GM23338 (cell line): ENCODE results near the gene NTN1.

Source experiments
- CREB1 ChIP-seq: fragments of 250-450 bp; sonication (Bioruptor Pico); IDR thresholded peaks from 2 replicates; pipeline ENCODE4 v1.5.0; 2020; ENCODE audit warnings: low read depth, mild to moderate bottlenecking, moderate library complexity
- CTCF ChIP-seq, 2 experiments: fragments of 200-600 bp in 1 of 2; sonication (generic) in 1 of 2; conservative IDR thresholded peaks; 2 replicates each; pipeline versions ENCODE4 v1.5.1 to v1.6.1; 2016 to 2017; ENCODE audit warnings: antibody characterized with exemption in 2 of 2, low read depth in 2 of 2, mild to moderate bottlenecking in 2 of 2, moderate library complexity in 1 of 2
- ETS1 ChIP-seq: IDR thresholded peaks from 2 replicates; pipeline ENCODE4 v1.6.1; 2016; ENCODE audit warnings: antibody characterized with exemption
- EZH2 ChIP-seq: fragments of 200-600 bp; sonication (generic); IDR thresholded peaks from one replicate; pipeline ENCODE4 v1.8.0; 2017; ENCODE audit warnings: antibody characterized with exemption, mild to moderate bottlenecking, low read depth; ENCODE audit not compliant: unreplicated experiment
- EZH2phosphoT487 ChIP-seq: fragments of 200-600 bp; sonication (generic); IDR thresholded peaks from one replicate; pipeline ENCODE4 v1.8.1; 2018; ENCODE audit warnings: antibody characterized with exemption; ENCODE audit not compliant: unreplicated experiment
- JUNB ChIP-seq: IDR thresholded peaks from one replicate; pipeline ENCODE4 v1.6.1; 2016; ENCODE audit warnings: antibody characterized with exemption; ENCODE audit not compliant: unreplicated experiment
- NANOG ChIP-seq: IDR thresholded peaks from 2 replicates; pipeline ENCODE4 v1.6.1; 2016; ENCODE audit warnings: antibody characterized with exemption, borderline replicate concordance
- POLR2AphosphoS5 ChIP-seq: IDR thresholded peaks from 2 replicates; pipeline ENCODE4 v1.6.1; 2016; ENCODE audit warnings: antibody characterized with exemption, low read depth
- STAT1 ChIP-seq: IDR thresholded peaks from one replicate; pipeline ENCODE4 v1.6.1; 2016; ENCODE audit warnings: antibody characterized with exemption; ENCODE audit not compliant: unreplicated experiment
- ZNF114 ChIP-seq: fragments of 250-450 bp; sonication (Bioruptor Pico); IDR thresholded peaks from 2 replicates; pipeline ENCODE4 v1.5.0; 2020; ENCODE audit warnings: mild to moderate bottlenecking, moderate library complexity
- ZNF331 ChIP-seq: fragments of 250-450 bp; sonication (Bioruptor Pico); IDR thresholded peaks from 2 replicates; pipeline ENCODE4 v1.5.0; 2020; ENCODE audit warnings: low read depth, mild to moderate bottlenecking, moderate library complexity
- TF ChIP-seq, protein P1 (sequence below): IDR thresholded peaks from one replicate; pipeline ENCODE4 v1.6.1; 2018; ENCODE audit warnings: antibody characterized with exemption; ENCODE audit not compliant: unreplicated experiment
- TF ChIP-seq, protein P2 (sequence below): fragments of 250-450 bp; sonication (Bioruptor Pico); IDR thresholded peaks from 2 replicates; pipeline ENCODE4 v1.5.0; 2020; ENCODE audit warnings: mild to moderate bottlenecking, moderate library complexity

DNA sequence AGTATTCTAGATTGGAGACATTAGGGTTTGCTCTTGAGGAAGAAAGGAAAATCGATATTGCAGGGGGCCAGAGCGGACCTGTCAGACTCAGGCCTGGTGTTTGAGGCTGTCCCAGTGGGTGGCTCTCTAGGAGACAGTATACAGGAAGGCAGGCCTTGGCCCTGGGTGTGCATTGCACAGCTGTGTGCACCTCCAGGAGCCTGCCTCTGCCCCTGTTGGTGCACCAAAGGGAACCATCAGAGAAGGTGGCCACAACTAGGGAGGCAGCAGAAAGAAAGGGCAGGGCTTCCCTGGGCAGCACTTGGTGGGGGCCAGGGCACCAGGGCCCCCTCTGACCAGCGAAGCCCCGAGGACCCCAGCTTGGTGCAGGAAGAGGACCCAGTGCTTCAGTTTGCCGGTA lies 188.0 kb downstream of the NTN1 start:
- no peak for TF ChIP-seq CREB1 (CRISPR knock-in tag)
- no peak for TF ChIP-seq CTCF (conservative IDR thresholded peaks at IDR 0.05; ENCODE audit: low read depth in 2 of 2)
- no peak for TF ChIP-seq POLR2AphosphoS5
- no peak for TF ChIP-seq JUNB
- TF ChIP-seq, protein P1, sequence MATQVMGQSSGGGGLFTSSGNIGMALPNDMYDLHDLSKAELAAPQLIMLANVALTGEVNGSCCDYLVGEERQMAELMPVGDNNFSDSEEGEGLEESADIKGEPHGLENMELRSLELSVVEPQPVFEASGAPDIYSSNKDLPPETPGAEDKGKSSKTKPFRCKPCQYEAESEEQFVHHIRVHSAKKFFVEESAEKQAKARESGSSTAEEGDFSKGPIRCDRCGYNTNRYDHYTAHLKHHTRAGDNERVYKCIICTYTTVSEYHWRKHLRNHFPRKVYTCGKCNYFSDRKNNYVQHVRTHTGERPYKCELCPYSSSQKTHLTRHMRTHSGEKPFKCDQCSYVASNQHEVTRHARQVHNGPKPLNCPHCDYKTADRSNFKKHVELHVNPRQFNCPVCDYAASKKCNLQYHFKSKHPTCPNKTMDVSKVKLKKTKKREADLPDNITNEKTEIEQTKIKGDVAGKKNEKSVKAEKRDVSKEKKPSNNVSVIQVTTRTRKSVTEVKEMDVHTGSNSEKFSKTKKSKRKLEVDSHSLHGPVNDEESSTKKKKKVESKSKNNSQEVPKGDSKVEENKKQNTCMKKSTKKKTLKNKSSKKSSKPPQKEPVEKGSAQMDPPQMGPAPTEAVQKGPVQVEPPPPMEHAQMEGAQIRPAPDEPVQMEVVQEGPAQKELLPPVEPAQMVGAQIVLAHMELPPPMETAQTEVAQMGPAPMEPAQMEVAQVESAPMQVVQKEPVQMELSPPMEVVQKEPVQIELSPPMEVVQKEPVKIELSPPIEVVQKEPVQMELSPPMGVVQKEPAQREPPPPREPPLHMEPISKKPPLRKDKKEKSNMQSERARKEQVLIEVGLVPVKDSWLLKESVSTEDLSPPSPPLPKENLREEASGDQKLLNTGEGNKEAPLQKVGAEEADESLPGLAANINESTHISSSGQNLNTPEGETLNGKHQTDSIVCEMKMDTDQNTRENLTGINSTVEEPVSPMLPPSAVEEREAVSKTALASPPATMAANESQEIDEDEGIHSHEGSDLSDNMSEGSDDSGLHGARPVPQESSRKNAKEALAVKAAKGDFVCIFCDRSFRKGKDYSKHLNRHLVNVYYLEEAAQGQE: no peak
- TF ChIP-seq STAT1: no peak
- no peak for TF ChIP-seq EZH2phosphoT487
- TF ChIP-seq EZH2: no peak
- no peak for TF ChIP-seq ZNF331 (CRISPR knock-in tag)
- no peak for TF ChIP-seq NANOG
- no peak for TF ChIP-seq ETS1
- TF ChIP-seq ZNF114 (CRISPR knock-in tag): no peak
- TF ChIP-seq, protein P2, sequence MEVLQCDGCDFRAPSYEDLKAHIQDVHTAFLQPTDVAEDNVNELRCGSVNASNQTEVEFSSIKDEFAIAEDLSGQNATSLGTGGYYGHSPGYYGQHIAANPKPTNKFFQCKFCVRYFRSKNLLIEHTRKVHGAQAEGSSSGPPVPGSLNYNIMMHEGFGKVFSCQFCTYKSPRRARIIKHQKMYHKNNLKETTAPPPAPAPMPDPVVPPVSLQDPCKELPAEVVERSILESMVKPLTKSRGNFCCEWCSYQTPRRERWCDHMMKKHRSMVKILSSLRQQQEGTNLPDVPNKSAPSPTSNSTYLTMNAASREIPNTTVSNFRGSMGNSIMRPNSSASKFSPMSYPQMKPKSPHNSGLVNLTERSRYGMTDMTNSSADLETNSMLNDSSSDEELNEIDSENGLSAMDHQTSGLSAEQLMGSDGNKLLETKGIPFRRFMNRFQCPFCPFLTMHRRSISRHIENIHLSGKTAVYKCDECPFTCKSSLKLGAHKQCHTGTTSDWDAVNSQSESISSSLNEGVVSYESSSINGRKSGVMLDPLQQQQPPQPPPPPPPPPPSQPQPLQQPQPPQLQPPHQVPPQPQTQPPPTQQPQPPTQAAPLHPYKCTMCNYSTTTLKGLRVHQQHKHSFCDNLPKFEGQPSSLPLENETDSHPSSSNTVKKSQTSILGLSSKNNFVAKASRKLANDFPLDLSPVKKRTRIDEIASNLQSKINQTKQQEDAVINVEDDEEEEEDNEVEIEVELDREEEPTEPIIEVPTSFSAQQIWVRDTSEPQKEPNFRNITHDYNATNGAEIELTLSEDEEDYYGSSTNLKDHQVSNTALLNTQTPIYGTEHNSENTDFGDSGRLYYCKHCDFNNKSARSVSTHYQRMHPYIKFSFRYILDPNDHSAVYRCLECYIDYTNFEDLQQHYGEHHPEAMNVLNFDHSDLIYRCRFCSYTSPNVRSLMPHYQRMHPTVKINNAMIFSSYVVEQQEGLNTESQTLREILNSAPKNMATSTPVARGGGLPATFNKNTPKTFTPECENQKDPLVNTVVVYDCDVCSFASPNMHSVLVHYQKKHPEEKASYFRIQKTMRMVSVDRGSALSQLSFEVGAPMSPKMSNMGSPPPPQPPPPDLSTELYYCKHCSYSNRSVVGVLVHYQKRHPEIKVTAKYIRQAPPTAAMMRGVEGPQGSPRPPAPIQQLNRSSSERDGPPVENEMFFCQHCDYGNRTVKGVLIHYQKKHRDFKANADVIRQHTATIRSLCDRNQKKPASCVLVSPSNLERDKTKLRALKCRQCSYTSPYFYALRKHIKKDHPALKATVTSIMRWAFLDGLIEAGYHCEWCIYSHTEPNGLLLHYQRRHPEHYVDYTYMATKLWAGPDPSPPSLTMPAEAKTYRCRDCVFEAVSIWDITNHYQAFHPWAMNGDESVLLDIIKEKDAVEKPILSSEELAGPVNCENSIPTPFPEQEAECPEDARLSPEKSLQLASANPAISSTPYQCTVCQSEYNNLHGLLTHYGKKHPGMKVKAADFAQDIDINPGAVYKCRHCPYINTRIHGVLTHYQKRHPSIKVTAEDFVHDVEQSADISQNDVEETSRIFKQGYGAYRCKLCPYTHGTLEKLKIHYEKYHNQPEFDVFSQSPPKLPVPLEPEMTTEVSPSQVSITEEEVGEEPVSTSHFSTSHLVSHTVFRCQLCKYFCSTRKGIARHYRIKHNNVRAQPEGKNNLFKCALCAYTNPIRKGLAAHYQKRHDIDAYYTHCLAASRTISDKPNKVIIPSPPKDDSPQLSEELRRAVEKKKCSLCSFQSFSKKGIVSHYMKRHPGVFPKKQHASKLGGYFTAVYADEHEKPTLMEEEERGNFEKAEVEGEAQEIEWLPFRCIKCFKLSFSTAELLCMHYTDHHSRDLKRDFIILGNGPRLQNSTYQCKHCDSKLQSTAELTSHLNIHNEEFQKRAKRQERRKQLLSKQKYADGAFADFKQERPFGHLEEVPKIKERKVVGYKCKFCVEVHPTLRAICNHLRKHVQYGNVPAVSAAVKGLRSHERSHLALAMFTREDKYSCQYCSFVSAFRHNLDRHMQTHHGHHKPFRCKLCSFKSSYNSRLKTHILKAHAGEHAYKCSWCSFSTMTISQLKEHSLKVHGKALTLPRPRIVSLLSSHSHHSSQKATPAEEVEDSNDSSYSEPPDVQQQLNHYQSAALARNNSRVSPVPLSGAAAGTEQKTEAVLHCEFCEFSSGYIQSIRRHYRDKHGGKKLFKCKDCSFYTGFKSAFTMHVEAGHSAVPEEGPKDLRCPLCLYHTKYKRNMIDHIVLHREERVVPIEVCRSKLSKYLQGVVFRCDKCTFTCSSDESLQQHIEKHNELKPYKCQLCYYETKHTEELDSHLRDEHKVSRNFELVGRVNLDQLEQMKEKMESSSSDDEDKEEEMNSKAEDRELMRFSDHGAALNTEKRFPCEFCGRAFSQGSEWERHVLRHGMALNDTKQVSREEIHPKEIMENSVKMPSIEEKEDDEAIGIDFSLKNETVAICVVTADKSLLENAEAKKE (CRISPR knock-in tag): no peak
